Peyer's patch (tissue), 4 donors: ENCODE results near the gene NRF1. TPM values are rescaled to one million over a fixed set of nuclear protein-coding genes. Genes with fewer than 3 reads are reported as not detected.
A peak's percentile ranks its signal among the peaks of the same experiment; 100 is the strongest.

ENCODE experiments used
- DNase-seq, 3 donors: peaks; one replicate each; pipeline ENCODE4 v3.0.0-alpha.2; 2017 to 2019
- H3K27ac ChIP-seq, 4 donors: fragments of 200-600 bp; sonication (generic); one replicate each; pipeline ENCODE4 v1.5.1; 2016 to 2019
- H3K27me3 ChIP-seq, 2 donors: fragments of 200-600 bp; sonication (generic); one replicate each; pipeline ENCODE4 v1.5.1; 2019
- H3K36me3 ChIP-seq, 3 donors: fragments of 200-600 bp; sonication (generic); one replicate each; pipeline ENCODE4 v1.5.1; 2016 to 2019
- H3K4me1 ChIP-seq, 4 donors: fragments of 200-600 bp; sonication (generic); one replicate each; pipeline ENCODE4 v1.5.1; 2016 to 2019
- H3K4me3 ChIP-seq, 4 donors: fragments of 200-600 bp; sonication (generic); 1 replicate in 3 of 4; 2 replicates in 1 of 4; pipeline ENCODE4 v1.5.1; 2016 to 2019; ENCODE audit warnings: mild to moderate bottlenecking in 1 of 4
- H3K9me3 ChIP-seq, 4 donors: fragments of 200-600 bp; sonication (generic); one replicate each; pipeline ENCODE4 v1.5.1; 2016 to 2019; ENCODE audit warnings: mild to moderate bottlenecking in 1 of 4
- CTCF ChIP-seq, 6 experiments: fragments of 450-650 bp in 4 of 6; fragments of 200-600 bp in 2 of 6; sonication (generic) in 1 of 6; IDR thresholded peaks; one replicate each; pipeline ENCODE4 v1.5.1; 2017 to 2019; ENCODE audit warnings: antibody characterized with exemption in 6 of 6, mild to moderate bottlenecking in 3 of 6, moderate library complexity in 1 of 6
- POLR2A ChIP-seq, 2 donors: fragments of 450-650 bp; IDR thresholded peaks; one replicate each; pipeline ENCODE4 v1.5.1; 2017; ENCODE audit warnings: antibody characterized with exemption in 2 of 2, mild to moderate bottlenecking in 2 of 2, moderate library complexity in 2 of 2
- total RNA-seq, 4 donors: library from RNA; depleted of rRNA; stranded (reverse); fragments of >200 nt; gene quantifications; one replicate each; pipeline ENCODE4 v1.1.0, GENCODE V29; 2016

The NRF1 gene
- total RNA-seq, 4 donors from 2014 or later: 11.2 to 27.2 (median 16.5) TPM

- H3K36me3 ChIP-seq: no peaks in the 10 kb centered on the region
- TF ChIP-seq CTCF (IDR thresholded peaks at IDR 0.05) (no peak), POLR2A (IDR thresholded peaks at IDR 0.05) (no peak)
- peaks cover 4 to 32% (median 27%) of the 10 kb centered on the region in 4 donors for H3K4me1 ChIP-seq
- no peak overlapping the region for H3K27ac ChIP-seq
- H3K9me3 ChIP-seq: no peaks in the 10 kb centered on the region
- H3K4me3 ChIP-seq: no peak overlapping the region
- peaks cover 0 to 24% of the 10 kb centered on the region in 2 donors for H3K27me3 ChIP-seq
- no peak for DNase-seq
Observed at GRCh38 chr7:129776362-129776722, 164.8 kb downstream of the NRF1 start.

- TF ChIP-seq CTCF (IDR thresholded peaks at IDR 0.05) (no peak), POLR2A (IDR thresholded peaks at IDR 0.05) (no peak)
- Histone ChIP-seq H3K27me3 (peaks cover 0 to 34% of the 10 kb centered on the region in 2 donors), H3K4me3 (no peak overlapping the region), H3K36me3 (no peaks in the 10 kb centered on the region), H3K4me1 (peaks cover 4 to 42% (median 36%) of the 10 kb centered on the region in 4 donors), H3K9me3 (no peaks in the 10 kb centered on the region), H3K27ac (no peak overlapping the region)
- no peak for DNase-seq
Observed at GRCh38 chr7:129777195-129777844, 165.8 kb downstream of the NRF1 start.

- TF ChIP-seq CTCF (IDR thresholded peaks at IDR 0.05) (no peak), POLR2A (IDR thresholded peaks at IDR 0.05) (no peak)
- no peak overlapping the region for H3K27ac ChIP-seq
- no peak for DNase-seq
- peaks cover 0 to under 1% (median 0%) of the 10 kb centered on the region in 4 donors for H3K9me3 ChIP-seq
- H3K27me3 ChIP-seq: peaks cover 0 to 42% of the 10 kb centered on the region in 2 donors
- H3K4me1 ChIP-seq: peaks cover 4 to 50% (median 38%) of the 10 kb centered on the region in 4 donors
- H3K36me3 ChIP-seq: no peaks in the 10 kb centered on the region
- H3K4me3 ChIP-seq: peak overlapping the region in 2 of 4 donors; percentile 59 to 67
Observed at GRCh38 chr7:129777993-129778769, 166.7 kb downstream of the NRF1 start.

GRCh38 chr7:129778770-129779601, 167.5 kb downstream of the NRF1 start:
- H3K36me3 ChIP-seq: no peaks in the 10 kb centered on the region
- DNase-seq: peak in 1 of 3 donors; percentile 67
- H3K27ac ChIP-seq: peak overlapping the region in 1 of 4 donors; percentile 72
- TF ChIP-seq CTCF (IDR thresholded peaks at IDR 0.05): peak in 1 of 6 experiments; percentile 7
- TF ChIP-seq POLR2A (IDR thresholded peaks at IDR 0.05): no peak
- peak overlapping the region; percentile 49 to 67 (median 60) for H3K4me3 ChIP-seq
- H3K27me3 ChIP-seq: peaks cover 0 to 50% of the 10 kb centered on the region in 2 donors
- peaks cover 4 to 54% (median 38%) of the 10 kb centered on the region in 4 donors for H3K4me1 ChIP-seq
- peaks cover 0 to 6% (median 0%) of the 10 kb centered on the region in 4 donors for H3K9me3 ChIP-seq

- H3K4me3 ChIP-seq: peak overlapping the region; percentile 49 to 67 (median 60)
- H3K27me3 ChIP-seq: peaks cover 0 to 58% of the 10 kb centered on the region in 2 donors
- DNase-seq: peak in 2 of 3 donors; percentile 58 to 84
- peak overlapping the region in 3 of 4 donors; percentile 34 to 72 (median 62) for H3K27ac ChIP-seq
- H3K36me3 ChIP-seq: no peaks in the 10 kb centered on the region
- TF ChIP-seq CTCF (IDR thresholded peaks at IDR 0.05): no peak
- peak; percentile 14 to 30 for TF ChIP-seq POLR2A (IDR thresholded peaks at IDR 0.05)
- peaks cover 6 to 62% (median 44%) of the 10 kb centered on the region in 4 donors for H3K4me1 ChIP-seq
- peaks cover 0 to 6% (median 0%) of the 10 kb centered on the region in 4 donors for H3K9me3 ChIP-seq
Observed at GRCh38 chr7:129779602-129780256, 168.2 kb downstream of the NRF1 start.
